Mesothelial cell of epicardium (in vitro differentiated cells): ENCODE results near the gene FOXP1. TPM values are rescaled to one million over a fixed set of nuclear protein-coding genes. Genes with fewer than 3 reads are reported as not detected.

Experiments used
- DNase-seq, 2 experiments: peaks; one replicate each; pipeline ENCODE4 v3.0.0; 2021; ENCODE audit warnings: low spot score in 2 of 2; ENCODE audit not compliant: unreplicated experiment in 2 of 2
- H3K27ac Mint-ChIP-seq: 2 replicates; pipeline ENCODE4 v1.8.0; 2021; ENCODE audit warnings: mixed read lengths
- H3K27me3 Mint-ChIP-seq: 2 replicates; pipeline ENCODE4 v1.8.0; 2021; ENCODE audit warnings: low read depth, mixed read lengths
- H3K36me3 Mint-ChIP-seq: 2 replicates; pipeline ENCODE4 v1.8.0; 2021; ENCODE audit warnings: mixed read lengths
- H3K4me1 Mint-ChIP-seq: 2 replicates; pipeline ENCODE4 v1.8.0; 2021; ENCODE audit warnings: mixed read lengths
- H3K4me3 Mint-ChIP-seq: 2 replicates; pipeline ENCODE4 v1.8.0; 2021; ENCODE audit warnings: mild to moderate bottlenecking, moderate library complexity, mixed read lengths
- H3K9me3 Mint-ChIP-seq: 2 replicates; pipeline ENCODE4 v1.8.0; 2021; ENCODE audit warnings: mixed read lengths
- CTCF ChIP-seq: fragments of 200-600 bp; sonication (generic); IDR thresholded peaks from one replicate; pipeline ENCODE4 v1.5.0; 2021; ENCODE audit warnings: antibody characterized with exemption; ENCODE audit not compliant: unreplicated experiment
- total RNA-seq: library from RNA; stranded (reverse); gene quantifications from 3 replicates; pipeline ENCODE4 v1.2.1, GENCODE V29; 2021

FOXP1 gene
- total RNA-seq, 1 donor from 2014 or later: 187 TPM

GRCh38 chr3:71485896-71486295 is 97.6 kb downstream of the FOXP1 start:
- Mint-ChIP-seq H3K27ac (peak overlapping the region; percentile 66), H3K4me3 (no peak overlapping the region), H3K4me1 (peaks cover 8% of the 10 kb centered on the region), H3K9me3 (peaks cover 3% of the 10 kb centered on the region), H3K36me3 (peaks cover 19% of the 10 kb centered on the region), H3K27me3 (no peaks in the 10 kb centered on the region)
- no peak for DNase-seq
- TF ChIP-seq CTCF: no peak

- Mint-ChIP-seq H3K27me3 (no peaks in the 10 kb centered on the region), H3K4me1 (peaks cover 8% of the 10 kb centered on the region), H3K36me3 (peaks cover 8% of the 10 kb centered on the region), H3K4me3 (no peak overlapping the region), H3K9me3 (no peaks in the 10 kb centered on the region), H3K27ac (no peak overlapping the region)
- no peak for DNase-seq
- no peak for TF ChIP-seq CTCF
These were observed 99.1 kb downstream of the FOXP1 start for GRCh38 chr3:71484452-71484851.

GRCh38 chr3:71484047-71484446 is 99.5 kb downstream of the FOXP1 start:
- no peak for TF ChIP-seq CTCF
- no peaks in the 10 kb centered on the region for H3K27me3 Mint-ChIP-seq
- no peak overlapping the region for H3K4me3 Mint-ChIP-seq
- H3K4me1 Mint-ChIP-seq: peaks cover 8% of the 10 kb centered on the region
- H3K9me3 Mint-ChIP-seq: no peaks in the 10 kb centered on the region
- H3K27ac Mint-ChIP-seq: no peak overlapping the region
- H3K36me3 Mint-ChIP-seq: peaks cover 5% of the 10 kb centered on the region
- DNase-seq: no peak

- Mint-ChIP-seq H3K9me3 (no peaks in the 10 kb centered on the region), H3K36me3 (peaks cover 3% of the 10 kb centered on the region), H3K4me3 (no peak overlapping the region), H3K27ac (no peak overlapping the region), H3K4me1 (peaks cover 4% of the 10 kb centered on the region), H3K27me3 (no peaks in the 10 kb centered on the region)
- no peak for TF ChIP-seq CTCF
- DNase-seq: no peak
These were observed 100.8 kb downstream of the FOXP1 start for GRCh38 chr3:71482771-71483170.

GRCh38 chr3:71478568-71478967 is 105.0 kb downstream of the FOXP1 start:
- Mint-ChIP-seq H3K4me3 (no peak overlapping the region), H3K4me1 (peaks cover 4% of the 10 kb centered on the region), H3K27me3 (no peaks in the 10 kb centered on the region), H3K9me3 (peaks cover 15% of the 10 kb centered on the region), H3K27ac (no peak overlapping the region), H3K36me3 (peaks cover 24% of the 10 kb centered on the region)
- DNase-seq: no peak
- no peak for TF ChIP-seq CTCF

GRCh38 chr3:71476950-71477349 is 106.6 kb downstream of the FOXP1 start:
- H3K27ac Mint-ChIP-seq: peak overlapping the region; percentile 25
- peaks cover 37% of the 10 kb centered on the region for H3K36me3 Mint-ChIP-seq
- peaks cover 4% of the 10 kb centered on the region for H3K4me1 Mint-ChIP-seq
- no peak for TF ChIP-seq CTCF
- peaks cover 28% of the 10 kb centered on the region for H3K9me3 Mint-ChIP-seq
- DNase-seq: no peak
- no peak overlapping the region for H3K4me3 Mint-ChIP-seq
- H3K27me3 Mint-ChIP-seq: no peaks in the 10 kb centered on the region
